CD4-positive, alpha-beta T cell treated with Interleukin-15 for 4 hours (primary cell): Measurements from ENCODE around the gene SNX13.
"Not testable (repeated sequence)": the region's sequence is repeated elsewhere in the genome, so short reads cannot be mapped to it uniquely, and the experiment has no call there.

Experiments used
- DNase-seq: peaks from one replicate; pipeline ENCODE4 v3.0.0-alpha.2; 2020; ENCODE audit warnings: low spot score

SNX13 gene

DNA sequence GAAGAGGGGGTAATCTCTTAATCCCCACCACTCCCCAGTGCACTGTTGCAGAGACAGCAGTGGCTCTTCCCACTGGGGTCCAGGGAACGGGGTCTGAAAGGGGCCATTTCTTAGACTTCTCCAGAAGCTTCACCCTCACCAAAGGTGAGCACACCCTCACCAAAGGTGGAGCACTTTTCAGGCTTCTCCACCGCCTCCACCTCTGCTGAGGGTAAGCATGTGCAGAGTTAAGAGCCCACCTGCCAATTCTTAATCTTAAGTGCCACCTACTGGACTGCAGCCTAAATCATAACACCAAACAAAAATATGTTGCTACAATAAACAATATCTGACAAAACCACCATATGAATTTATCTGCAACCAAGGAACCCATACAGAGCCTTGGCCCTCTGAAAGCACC lies 27.0 kb downstream of the SNX13 start:
- DNase-seq: no peak

DNA sequence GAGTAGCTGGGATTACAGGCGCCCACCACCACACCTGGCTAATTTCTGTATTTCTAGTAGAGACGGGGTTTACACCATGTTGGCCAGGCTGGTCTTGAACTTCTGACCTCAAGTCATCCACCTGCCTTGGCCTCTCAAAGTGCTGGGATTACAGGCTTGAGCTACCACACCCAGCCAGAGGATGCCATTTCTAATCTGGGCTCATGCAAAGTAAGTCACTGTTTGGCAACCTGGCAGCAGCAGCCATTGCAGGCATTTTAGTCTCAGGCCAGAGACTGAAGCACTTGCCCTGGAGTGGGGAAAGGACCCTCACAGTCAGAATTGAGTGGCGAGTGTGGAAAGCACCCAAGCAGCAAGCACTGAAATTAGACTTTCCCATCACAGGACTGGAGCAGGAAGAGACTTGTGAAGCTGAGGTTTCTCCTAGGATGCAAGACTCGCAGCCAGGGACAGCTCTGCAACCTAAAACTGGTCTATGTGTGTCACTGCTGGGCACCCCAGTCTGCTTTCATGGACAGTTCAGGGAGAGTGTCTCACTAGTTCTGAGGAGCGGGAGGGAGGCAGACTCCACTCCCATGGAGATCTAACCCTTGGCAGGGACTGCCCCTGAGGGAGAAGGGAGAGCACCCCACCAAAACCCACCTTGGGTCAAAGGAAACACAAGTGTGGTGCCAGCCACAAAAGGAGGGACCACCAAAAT lies 27.6 kb downstream of the SNX13 start:
- no peak for DNase-seq

DNA sequence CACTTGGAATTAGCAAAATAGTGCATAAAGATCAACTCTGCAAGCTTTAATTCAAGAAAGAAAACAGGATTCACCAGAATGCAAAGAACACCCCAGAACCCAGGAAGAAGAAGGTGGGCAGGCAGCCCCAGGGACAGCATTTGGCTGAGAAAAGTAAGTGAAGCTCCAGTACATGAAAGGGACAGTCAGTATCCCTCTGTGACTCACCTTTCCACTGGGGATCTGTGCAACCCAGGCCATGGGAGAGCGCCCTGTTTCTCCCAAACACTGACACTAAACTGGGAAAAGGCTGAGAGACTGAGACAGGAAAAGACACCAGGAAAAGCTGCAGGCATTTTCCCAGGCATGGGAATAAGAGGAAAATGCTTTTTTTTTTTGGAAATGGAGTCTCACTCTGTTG lies 28.2 kb downstream of the SNX13 start:
- no peak for DNase-seq

DNA sequence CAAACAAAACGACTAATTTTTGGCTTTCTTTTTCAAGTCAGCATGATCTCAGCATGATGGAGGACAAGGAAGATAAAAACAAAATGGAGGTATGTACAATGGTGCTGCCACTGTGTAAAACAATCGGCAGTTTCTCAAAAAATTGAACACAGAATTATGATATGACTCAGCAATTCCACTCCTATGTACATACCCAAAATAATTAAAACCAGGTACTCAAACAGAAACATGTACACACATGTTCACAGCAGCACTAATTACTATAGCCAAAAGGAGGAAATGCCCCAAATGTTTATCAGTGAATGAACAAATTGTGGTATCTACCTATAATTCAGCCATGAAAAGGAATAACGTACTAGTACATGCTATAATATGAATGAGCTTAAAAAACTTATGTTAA lies 29.9 kb downstream of the SNX13 start:
- no peak for DNase-seq

DNA sequence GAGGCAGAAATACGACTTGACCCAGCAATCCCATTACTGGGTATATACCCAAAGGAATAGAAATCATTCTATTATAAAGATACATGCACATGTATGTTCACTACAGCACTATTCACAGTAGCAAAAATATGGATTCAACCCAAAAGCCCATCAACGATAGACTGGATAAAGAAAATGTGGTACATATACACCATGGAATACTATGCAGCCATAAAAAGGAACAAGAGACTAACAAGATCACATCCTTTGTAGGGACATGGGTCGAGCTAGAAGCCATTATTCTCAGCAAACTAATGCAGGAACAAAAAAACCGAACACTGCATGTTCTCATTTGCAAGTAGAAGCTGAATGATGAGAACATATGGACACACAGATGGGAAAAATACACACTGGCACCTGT lies 31.0 kb downstream of the SNX13 start:
- DNase-seq: not testable (repeated sequence)

DNA sequence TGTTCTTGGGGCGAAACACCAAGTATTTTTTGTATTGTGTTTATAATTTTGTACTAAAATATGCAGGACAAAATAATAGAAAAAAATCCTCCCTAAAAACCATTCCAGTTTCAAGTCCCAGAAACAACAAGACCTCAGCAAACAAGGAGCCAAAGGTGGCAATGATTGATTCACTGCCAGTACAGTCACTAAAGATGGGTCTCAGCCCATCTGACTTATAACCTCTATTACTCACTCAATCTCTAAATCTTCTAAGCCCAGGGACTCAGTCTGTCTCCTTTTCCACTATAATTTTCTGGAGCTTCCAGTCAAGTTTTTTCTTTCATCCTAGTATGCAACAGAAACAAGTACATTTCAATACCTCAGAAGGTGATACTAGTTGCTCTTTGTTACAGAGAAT lies 33.3 kb downstream of the SNX13 start:
- no peak for DNase-seq

DNA sequence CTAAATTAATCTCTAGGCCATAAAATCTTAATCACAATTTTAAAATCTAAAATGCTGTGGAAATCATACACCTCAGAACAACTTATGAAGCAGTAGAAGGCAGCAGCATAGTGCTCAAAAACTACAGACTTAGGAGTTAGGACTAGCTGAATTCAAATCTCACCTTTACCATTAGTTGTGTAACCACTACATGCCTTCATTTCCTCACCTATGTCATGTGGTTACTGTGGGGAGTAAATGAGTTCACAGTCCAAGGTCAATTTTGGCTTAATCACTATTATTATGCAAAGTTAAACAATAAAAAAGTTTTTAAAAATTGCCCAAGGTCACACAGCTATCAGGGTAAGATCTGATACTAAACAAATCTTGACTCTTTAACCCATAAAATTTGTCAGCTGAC lies 37.0 kb downstream of the SNX13 start:
- peak; percentile 10 for DNase-seq

DNA sequence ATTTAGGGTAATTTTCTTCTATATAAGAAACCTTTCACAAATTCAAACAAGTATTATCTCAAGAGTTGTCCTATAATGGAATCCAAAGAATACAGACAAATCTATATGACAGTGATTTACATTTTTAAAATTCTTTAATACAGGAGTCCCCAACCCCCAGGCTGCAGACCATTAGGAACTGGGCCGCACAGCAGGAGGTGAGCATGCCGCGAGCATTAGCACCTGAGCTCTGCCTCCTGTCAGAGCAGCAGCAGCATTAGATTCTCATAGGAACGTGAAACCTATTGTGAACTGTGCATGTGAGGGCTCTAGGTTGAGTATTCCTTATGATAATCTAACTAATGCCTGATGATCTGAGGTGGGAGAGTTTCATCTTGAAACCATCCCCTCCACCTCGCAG lies 37.7 kb downstream of the SNX13 start:
- no peak for DNase-seq

DNA sequence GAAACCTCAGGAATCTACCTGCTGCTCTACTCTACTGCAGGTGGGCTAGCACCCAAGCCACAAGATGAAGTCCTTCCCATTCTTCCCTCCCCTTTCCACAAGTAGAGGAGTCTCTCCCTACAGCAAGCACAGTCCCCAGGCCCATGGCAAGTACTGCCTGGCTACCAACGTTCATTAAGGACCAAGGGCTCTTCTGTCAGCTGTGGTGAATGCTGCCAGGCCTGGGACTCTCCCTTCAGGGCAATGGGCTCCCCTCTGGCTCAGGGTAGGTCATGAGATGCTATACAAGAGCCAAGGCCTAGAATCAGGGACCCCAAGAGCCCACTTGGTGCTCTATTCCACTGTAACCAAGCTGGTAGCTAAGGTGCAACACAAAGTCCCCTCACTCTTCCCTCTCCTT lies 39.8 kb downstream of the SNX13 start:
- no peak for DNase-seq

DNA sequence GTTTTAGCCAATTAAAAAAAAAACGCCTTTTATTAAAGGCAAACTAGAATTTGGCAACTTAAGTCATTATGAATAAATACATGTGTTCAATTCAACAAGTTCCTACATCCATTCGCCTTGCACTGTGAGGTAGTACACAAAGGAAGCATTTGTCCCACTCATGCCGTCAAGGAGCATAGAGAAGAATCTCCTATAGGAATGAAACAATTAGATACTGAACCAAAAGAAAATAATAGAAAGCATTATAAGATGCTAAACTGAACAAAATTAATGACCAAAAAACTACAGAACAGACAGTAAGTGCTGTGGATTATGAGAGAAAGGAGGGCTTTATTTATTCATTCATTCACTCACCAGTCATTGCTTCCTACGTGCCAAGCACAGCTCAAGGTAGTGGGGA lies 42.2 kb downstream of the SNX13 start:
- DNase-seq: no peak

DNA sequence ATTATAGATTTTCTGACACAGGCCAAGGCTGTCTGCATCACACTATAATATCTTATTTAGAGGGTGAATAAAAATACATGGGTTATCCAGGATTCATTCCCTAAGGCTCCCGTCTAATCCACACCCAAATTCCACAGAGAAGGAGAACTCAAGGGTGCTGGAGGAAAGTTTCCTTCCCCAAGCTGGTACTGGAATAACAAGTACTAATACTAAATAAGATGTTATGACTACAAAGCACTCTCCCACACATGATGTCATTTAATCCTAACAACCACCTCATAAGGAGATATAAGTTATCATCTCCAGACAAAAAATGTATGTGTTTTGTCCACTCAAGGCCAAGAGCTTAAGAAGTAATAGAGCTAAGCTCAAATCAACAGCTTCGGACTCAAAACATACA lies 53.0 kb downstream of the SNX13 start:
- DNase-seq: no peak

DNA sequence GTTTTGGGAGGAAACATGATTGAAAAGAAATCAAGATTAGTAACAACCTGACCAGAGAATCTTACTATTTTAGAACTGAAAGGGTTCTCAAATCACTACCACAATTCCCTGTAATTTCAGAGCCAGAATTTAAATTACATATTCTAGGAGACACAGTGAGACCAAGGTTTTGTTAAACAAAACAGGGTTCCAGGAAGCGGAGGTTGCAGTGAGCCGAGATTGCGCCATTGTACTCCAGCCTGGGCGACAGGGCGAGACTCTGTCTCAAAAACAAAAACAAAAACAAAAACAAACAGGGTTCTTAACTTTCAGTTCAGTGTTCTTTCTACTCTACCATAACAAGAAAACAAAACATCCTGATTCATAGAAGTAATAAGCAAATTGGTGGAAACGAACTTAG lies 57.6 kb downstream of the SNX13 start:
- DNase-seq: no peak

DNA sequence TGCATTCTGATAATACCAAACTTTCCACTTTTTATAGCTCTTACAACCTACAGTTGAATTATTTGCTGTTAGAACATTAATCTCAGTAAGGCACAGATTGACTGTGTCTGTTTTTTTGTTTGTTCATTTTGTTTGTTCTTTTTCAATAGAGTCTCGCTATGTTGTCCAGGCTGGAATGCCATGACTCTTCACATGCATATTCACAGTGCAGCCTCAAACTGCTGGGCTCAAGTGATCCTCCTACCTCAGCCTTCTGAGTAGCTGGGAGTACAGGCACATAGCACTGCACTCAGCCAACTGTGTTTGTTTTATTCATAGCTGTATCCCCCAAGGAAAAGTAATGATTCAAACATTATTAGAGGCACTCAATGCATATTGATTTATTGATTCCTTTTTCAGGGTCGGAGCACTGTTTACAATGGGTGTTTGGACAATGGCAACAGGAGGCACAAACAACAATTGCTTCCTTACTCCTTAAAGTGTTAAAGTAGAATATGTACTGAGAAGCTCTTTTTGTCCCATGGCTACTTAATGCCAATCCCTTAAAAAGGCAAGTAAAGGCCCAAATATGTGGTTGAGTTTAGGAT lies 61.1 kb downstream of the SNX13 start:
- no peak for DNase-seq

DNA sequence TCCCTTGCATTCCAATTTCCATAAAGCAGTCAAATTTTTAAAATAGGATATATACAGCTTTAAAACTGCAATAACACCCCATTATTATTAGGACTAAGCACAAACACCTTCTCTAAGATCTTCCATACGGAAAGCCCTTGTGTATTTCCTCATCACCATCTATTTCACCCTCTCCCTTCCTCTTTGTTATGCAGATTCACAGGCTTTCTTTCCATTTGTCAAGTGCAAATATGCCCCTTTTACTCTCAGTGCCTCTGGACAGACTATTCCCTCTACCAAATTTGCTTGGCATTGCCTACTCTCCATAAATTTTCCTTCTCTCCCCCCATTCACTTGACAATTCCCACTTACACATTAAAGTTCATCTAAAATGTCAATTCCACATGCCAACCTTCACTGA lies 61.7 kb downstream of the SNX13 start:
- DNase-seq: no peak

DNA sequence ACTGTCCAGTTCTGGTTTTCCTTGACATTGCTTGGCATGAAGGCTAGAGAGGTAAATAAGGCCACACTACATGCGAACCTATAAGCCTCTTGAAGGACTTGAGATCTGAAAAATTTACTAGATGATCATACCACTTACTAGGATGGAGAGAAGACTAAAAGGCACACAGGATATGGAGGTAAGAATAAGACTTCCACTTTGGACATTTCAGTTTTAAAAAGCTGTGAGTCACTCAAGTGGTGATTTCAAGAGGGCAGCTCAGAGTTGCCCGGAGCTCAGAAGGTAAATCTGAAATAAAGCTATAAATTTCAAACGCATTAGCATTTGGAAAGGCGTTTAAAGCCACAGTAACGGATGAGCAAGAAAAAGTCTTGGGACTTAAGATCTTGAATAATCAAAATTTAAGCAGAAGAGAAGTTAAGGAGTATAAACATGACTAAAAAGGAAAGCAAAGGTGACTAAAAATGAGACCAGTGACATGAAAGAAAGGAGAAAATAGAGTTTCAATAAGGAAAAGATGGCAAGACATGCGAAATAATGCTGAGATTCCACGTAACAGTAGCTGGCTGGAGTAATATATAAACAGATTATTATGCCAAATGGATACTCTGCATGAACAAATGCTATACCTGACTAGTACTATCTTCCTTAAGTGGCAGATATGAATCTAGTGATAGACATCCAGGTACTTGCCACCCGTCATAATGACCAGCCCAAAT lies 68.3 kb downstream of the SNX13 start:
- no peak for DNase-seq

DNA sequence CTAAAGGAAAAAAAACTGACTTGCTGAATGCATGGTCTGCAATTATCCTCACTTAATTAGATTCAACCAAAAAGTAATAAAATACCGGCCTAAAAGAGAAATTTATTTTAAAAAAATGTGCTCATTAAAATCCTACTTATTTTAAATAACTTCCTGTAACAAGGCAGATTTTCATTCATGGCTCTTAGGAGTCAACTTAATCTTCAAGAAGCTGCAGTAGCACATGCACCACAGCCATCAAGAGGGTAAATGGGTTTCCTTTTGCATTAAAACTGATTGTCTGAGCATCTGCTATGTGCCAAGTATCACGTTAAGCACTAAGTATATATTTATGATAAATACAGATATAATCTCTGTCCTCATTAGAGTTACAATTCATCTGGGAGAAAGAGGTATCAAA lies 69.9 kb downstream of the SNX13 start:
- DNase-seq: no peak

DNA sequence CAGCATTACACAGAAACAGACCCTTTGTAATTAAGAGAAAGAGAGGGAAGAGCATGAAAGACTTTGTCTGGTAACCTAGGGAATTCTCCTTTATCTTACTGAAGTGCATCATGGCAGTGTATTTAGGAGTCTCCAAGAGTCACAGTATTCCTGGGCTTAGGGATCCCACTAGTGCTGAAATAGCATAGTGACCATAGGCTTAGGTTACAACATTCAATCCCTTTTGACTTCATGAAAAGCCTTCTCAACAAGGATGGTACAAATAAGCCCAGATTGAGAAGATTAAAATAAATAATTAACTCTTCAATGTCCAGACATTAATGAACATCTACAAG lies 76.5 kb downstream of the SNX13 start:
- no peak for DNase-seq

DNA sequence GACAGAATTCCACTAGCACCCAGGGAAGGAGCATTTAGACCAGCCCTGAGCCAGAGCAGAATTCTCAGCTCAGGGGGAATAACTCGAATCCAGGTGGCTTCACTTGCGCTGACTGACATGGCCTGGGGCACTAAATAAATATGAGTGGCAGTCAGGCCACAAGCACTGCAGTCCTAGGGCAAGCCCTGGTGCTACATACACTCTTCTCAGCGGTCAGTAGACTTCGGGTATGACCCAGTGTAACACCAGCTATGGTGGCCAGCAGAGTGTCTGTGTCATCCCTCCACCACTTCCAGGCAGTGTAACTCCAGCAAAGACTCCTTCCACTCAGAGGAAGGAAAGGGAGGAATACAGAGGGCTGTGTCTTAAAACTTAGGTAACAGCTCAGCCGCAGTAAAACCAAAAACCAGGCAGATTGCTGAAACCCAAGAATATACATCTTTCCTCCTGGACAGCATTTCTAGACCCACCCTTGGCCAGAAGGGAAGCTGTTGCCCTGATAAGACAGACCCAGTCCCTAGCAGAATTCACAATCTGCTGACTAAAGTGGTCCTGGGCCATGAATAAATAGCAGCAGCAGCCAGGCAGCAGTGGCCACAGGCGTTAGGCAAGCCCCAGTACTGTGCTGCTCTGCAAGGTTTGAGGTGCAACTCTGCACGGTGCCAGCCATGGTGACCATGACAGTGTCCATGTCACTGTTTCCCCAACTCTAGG lies 77.0 kb downstream of the SNX13 start:
- DNase-seq: no peak

DNA sequence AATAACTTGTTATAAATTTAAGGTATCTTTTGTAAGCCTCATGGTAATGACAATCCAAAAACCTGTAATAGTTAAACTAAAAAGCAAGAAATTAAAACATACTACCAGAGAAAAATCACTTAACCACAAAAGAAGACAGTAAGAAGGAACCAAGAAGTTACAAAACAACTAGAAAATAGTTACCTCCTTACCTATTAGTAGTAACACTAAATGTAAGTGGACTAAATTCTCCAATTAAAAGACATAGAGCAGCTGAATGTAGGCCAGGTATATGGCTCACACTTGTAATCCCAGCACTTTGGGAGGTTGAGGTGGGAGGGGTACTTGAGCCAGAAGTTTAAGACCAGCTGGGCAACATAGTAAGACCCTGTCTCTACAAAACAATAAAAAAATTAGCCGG lies 84.0 kb downstream of the SNX13 start:
- no peak for DNase-seq

DNA sequence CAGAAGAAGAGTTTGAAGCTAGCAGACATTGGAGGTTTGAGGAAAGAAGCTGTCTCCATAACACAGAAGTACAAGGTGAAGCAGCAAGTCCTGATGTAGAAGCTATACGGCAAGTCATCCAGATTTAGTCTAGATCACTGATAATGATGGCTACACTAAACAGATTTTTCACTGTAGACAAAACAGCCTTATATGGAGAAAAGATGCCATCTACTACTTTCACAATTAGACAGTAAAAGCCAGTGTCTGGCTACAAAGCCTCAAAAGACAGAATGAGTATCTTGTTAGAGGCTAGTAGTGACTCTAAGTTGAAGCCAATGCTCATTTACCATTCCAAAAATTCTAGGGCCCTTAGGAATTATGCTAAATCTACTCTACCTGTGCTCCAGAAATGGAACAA lies 85.1 kb downstream of the SNX13 start:
- DNase-seq: no peak

DNA sequence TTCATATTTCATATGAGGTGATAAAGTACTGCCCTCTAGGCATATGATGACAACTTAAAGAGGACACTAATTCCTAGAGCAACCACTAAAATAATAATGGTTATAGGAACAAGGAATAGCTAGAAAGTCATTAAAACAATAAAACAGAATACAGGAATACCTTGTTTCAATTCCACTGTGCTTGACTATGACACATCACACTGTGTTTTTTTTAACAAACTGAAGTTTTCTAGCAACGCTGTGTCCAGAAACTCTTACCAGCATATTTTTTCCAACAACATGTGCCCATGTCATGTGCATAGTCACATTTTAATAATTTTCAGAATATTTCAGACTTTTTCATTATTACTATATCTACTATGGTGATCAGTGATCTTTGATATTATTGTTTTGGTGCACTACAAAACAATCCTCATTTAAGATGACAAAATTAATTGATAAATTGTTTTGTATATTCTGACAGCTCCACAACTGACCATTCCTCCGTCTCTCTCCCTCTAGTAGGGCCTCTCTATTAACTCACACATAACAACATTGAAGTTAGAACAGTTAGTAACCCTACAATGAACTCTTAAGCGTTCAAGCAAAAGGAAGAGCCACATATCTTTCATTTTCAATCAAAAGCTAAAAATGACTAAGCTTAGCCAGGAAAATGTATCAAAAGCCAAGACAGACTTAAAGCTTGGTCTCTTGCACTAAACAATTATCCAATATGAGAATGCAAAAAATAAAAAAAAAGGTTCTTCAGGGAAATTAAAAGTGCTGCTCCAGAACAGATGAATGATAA lies 85.8 kb downstream of the SNX13 start:
- DNase-seq: no peak

DNA sequence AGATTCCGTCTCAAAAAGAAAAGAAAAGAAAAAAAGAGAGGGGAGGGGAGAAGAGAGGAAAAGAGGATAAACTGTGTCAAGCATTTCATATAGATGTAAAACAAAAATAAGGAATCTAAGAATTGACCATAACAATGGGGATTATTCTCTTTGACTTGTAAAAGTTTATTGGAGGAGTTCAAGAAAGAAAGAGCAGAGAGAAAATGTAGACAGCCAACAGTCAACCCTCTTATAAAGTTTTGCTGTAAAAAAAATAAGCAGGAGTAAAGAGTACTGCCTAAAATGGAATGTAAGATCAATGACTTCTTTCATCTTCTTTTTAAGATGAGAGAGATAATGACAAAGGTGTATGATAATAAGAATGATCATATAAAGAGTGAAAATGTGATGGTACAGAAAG lies 87.9 kb downstream of the SNX13 start:
- DNase-seq: no peak
